ENCODE results near the gene ST6GALNAC1. TPM values are rescaled to one million over a fixed set of nuclear protein-coding genes. Genes with fewer than 3 reads are reported as not detected.
A peak's percentile ranks its signal among the peaks of the same experiment; 100 is the strongest.

The ST6GALNAC1 gene
- total RNA-seq (2021) (not detected in 2 replicates), Bru-seq, nascent RNA (not detected), BruChase-seq, experiment 1, labeled RNA remaining after a 2-hour chase (not detected), BruChase-seq, experiment 2, labeled RNA remaining after a 6-hour chase (percentile 4 among the genes with signal in this experiment)
- long read RNA-seq = 0 reads

GRCh38 chr17:76643553-76644148, at the start of gene ST6GALNAC1:
ST6GALNAC1 (minus strand) TSS chr17:76643757; CDS start chr17:76643638, 119 bp downstream.
- Histone ChIP-seq H3K9me3 (ENCODE audit: low read depth, low read length, poor library complexity, severe bottlenecking) (no peaks in the 10 kb centered on the region), H3K27me3 (replicated peaks; ENCODE audit: insufficient read depth, low read depth, low read length, poor library complexity) (no peaks in the 10 kb centered on the region), H3K4me1 (ENCODE audit: insufficient read depth, low read length, poor library complexity, severe bottlenecking) (no peaks in the 10 kb centered on the region), H3K27ac (ENCODE audit: low read depth, low read length, poor library complexity, severe bottlenecking) (no peak within 1 kb of the TSS), H3K36me3 (ENCODE audit: insufficient read depth, low read length, poor library complexity, severe bottlenecking) (no peaks in the 10 kb centered on the region), H3K4me3 (ENCODE audit: low read depth, low read length, poor library complexity, severe bottlenecking) (no peak within 1 kb of the TSS)
- no TSS peak for BruUV-seq (replicated peaks)
- ChIA-PET CTCF (no interaction called here), POLR2A (ENCODE audit: low non-redundant PET) (interaction anchor here (0.5 to 0.7 kb wide), 2 partner anchors 25 to 82 kb away, joined by 4 to 5 read pairs; no protein-coding TSS in a partner anchor)
- intact Hi-C loops (cut with micrococcal nuclease; ENCODE audit: unreplicated experiment) = no loop called here
- no peak for DNase-seq (ENCODE audit: low spot score)
- no peak for TF ChIP-seq CTCF (conservative IDR thresholded peaks at IDR 0.05; ENCODE audit: low read depth, low read length)
- no peak for TF ChIP-seq EZH2 (IDR thresholded peaks at IDR 0.05; ENCODE audit: borderline replicate concordance, low read depth, low read length, poor library complexity, severe bottlenecking)

GRCh38 chr17:76691379-76692191, 48.0 kb upstream of the ST6GALNAC1 start:
- Histone ChIP-seq H3K27me3 (replicated peaks; ENCODE audit: insufficient read depth, low read depth, low read length, poor library complexity) (no peaks in the 10 kb centered on the region), H3K4me3 (ENCODE audit: low read depth, low read length, poor library complexity, severe bottlenecking) (no peak overlapping the region), H3K27ac (ENCODE audit: low read depth, low read length, poor library complexity, severe bottlenecking) (no peak overlapping the region), H3K9me3 (ENCODE audit: low read depth, low read length, poor library complexity, severe bottlenecking) (no peaks in the 10 kb centered on the region), H3K36me3 (ENCODE audit: insufficient read depth, low read length, poor library complexity, severe bottlenecking) (no peaks in the 10 kb centered on the region), H3K4me1 (ENCODE audit: insufficient read depth, low read length, poor library complexity, severe bottlenecking) (no peaks in the 10 kb centered on the region)
- intact Hi-C loops (cut with micrococcal nuclease; ENCODE audit: unreplicated experiment) = no loop called here
- DNase-seq (ENCODE audit: low spot score) = no peak
- TF ChIP-seq CTCF (conservative IDR thresholded peaks at IDR 0.05; ENCODE audit: low read depth, low read length) (no peak), EZH2 (IDR thresholded peaks at IDR 0.05; ENCODE audit: borderline replicate concordance, low read depth, low read length, poor library complexity, severe bottlenecking) (no peak)
- no TSS peak for BruUV-seq (replicated peaks)
- ChIA-PET POLR2A (ENCODE audit: low non-redundant PET) (no interaction called here), CTCF (no interaction called here)

GRCh38 chr17:76690596-76691280, 47.2 kb upstream of the ST6GALNAC1 start:
- Histone ChIP-seq H3K36me3 (ENCODE audit: insufficient read depth, low read length, poor library complexity, severe bottlenecking) (no peaks in the 10 kb centered on the region), H3K27ac (ENCODE audit: low read depth, low read length, poor library complexity, severe bottlenecking) (no peak overlapping the region), H3K27me3 (replicated peaks; ENCODE audit: insufficient read depth, low read depth, low read length, poor library complexity) (no peaks in the 10 kb centered on the region), H3K9me3 (ENCODE audit: low read depth, low read length, poor library complexity, severe bottlenecking) (no peaks in the 10 kb centered on the region), H3K4me3 (ENCODE audit: low read depth, low read length, poor library complexity, severe bottlenecking) (no peak overlapping the region), H3K4me1 (ENCODE audit: insufficient read depth, low read length, poor library complexity, severe bottlenecking) (no peaks in the 10 kb centered on the region)
- BruUV-seq (replicated peaks) = no TSS peak
- no peak for DNase-seq (ENCODE audit: low spot score)
- no peak for TF ChIP-seq EZH2 (IDR thresholded peaks at IDR 0.05; ENCODE audit: borderline replicate concordance, low read depth, low read length, poor library complexity, severe bottlenecking)
- TF ChIP-seq CTCF (conservative IDR thresholded peaks at IDR 0.05; ENCODE audit: low read depth, low read length) = no peak
- ChIA-PET CTCF (no interaction called here), POLR2A (ENCODE audit: low non-redundant PET) (interaction anchor here (0.7 kb wide), 1 partner anchor 11 kb away, joined by 15 read pairs; no protein-coding TSS in a partner anchor)
- intact Hi-C loops (cut with micrococcal nuclease; ENCODE audit: unreplicated experiment) = no loop called here

Measured in A673 (cell line).